Caco-2 (cell line): Measurements from ENCODE around the gene ARRDC5. TPM values are rescaled to one million over a fixed set of nuclear protein-coding genes. Genes with fewer than 3 reads are reported as not detected.

Experiments
- BruUV-seq: library from RNA; stranded (reverse); fragments of 400-500 nt; replicated peaks from 2 replicates; lab custom pipeline; 2021; lab: Mats Ljungman, UMichigan
- CTCF ChIA-PET: fragments of 300-600 bp; sonication (Branson Sonifier 250); formaldehyde crosslinking; loops from one replicate; lab custom pipeline; 2022; ENCODE audit warnings: antibody characterized with exemption; lab: Charles Lee
- POLR2A ChIA-PET: fragments of 300-600 bp; sonication (Branson Sonifier 250); formaldehyde crosslinking; loops from one replicate; lab custom pipeline; 2022; ENCODE audit warnings: antibody characterized with exemption; lab: Charles Lee
- DNase-seq, 2 experiments: peaks; one replicate each; pipeline versions ENCODE4 v3.0.0 to v3.0.0-alpha.2; 2020 to 2022
- H3K27me3 ChIP-seq: replicated peaks from 2 replicates; pipeline ENCODE4 v1.6.0; 2011; ENCODE audit warnings: low read length; ENCODE audit not compliant: control insufficient read depth, insufficient read depth
- H3K36me3 ChIP-seq: 2 replicates; pipeline ENCODE4 v1.5.1; 2011; ENCODE audit warnings: low read length; ENCODE audit not compliant: control insufficient read depth, insufficient read depth
- H3K4me1 ChIP-seq: fragments of 250-450 bp; sonication (Bioruptor Pico); 2 replicates; pipeline ENCODE4 v1.5.1; 2020; ENCODE audit warnings: mild to moderate bottlenecking
- H3K4me3 ChIP-seq: 2 replicates; pipeline ENCODE4 v1.5.1; 2011; ENCODE audit warnings: low read depth, mild to moderate bottlenecking, control low read depth, low read length
- H3K9me3 ChIP-seq: fragments of 250-450 bp; sonication (Bioruptor Pico); 2 replicates; pipeline ENCODE4 v1.5.1; 2020; ENCODE audit warnings: mild to moderate bottlenecking, moderate library complexity
- H3K27ac Mint-ChIP-seq: one replicate; pipeline ENCODE4 v1.8.0; 2022; ENCODE audit warnings: mixed read lengths; ENCODE audit not compliant: unreplicated experiment
- H3K27me3 Mint-ChIP-seq: one replicate; pipeline ENCODE4 v1.8.0; 2022; ENCODE audit warnings: mixed read lengths; ENCODE audit not compliant: insufficient read depth, unreplicated experiment
- H3K36me3 Mint-ChIP-seq: one replicate; pipeline ENCODE4 v1.8.0; 2022; ENCODE audit warnings: mild to moderate bottlenecking, mixed read lengths; ENCODE audit not compliant: insufficient read depth, unreplicated experiment
- H3K4me1 Mint-ChIP-seq: one replicate; pipeline ENCODE4 v1.8.0; 2022; ENCODE audit warnings: low read depth, mixed read lengths; ENCODE audit not compliant: unreplicated experiment
- H3K4me3 Mint-ChIP-seq: one replicate; pipeline ENCODE4 v1.8.0; 2022; ENCODE audit warnings: mild to moderate bottlenecking, moderate library complexity, mixed read lengths; ENCODE audit not compliant: unreplicated experiment
- H3K9me3 Mint-ChIP-seq: one replicate; pipeline ENCODE4 v1.8.0; 2022; ENCODE audit warnings: mixed read lengths; ENCODE audit not compliant: unreplicated experiment
- CTCF ChIP-seq, 2 experiments: fragments of 200-600 bp in 1 of 2; IDR thresholded peaks; 1 replicate in 1 of 2; 2 replicates in 1 of 2; pipeline versions ENCODE4 v1.5.1 to v1.8.0; 2011 to 2022; ENCODE audit warnings: antibody characterized with exemption in 1 of 2, control low read depth in 1 of 2, inconsistent platforms in 1 of 2, low read depth in 1 of 2, low read length in 1 of 2, mild to moderate bottlenecking in 1 of 2, moderate library complexity in 1 of 2; ENCODE audit not compliant: insufficient read depth in 1 of 2, severe bottlenecking in 1 of 2, unreplicated experiment in 1 of 2
- intact Hi-C: fragments of 100-400 bp; cut with micrococcal nuclease; formaldehyde crosslinking; loops from one replicate; pipeline ENCODE4 v1.10.0; 2022; ENCODE audit not compliant: unreplicated experiment
- total RNA-seq: library from RNA; stranded (reverse); gene quantifications from 2 replicates; pipeline ENCODE4 v1.2.3, GENCODE V29; 2022

The ARRDC5 gene
- total RNA-seq, 1 experiment from 2014 or later: not detected

GRCh38 chr19:4935444-4935843 lies 32.7 kb upstream of the ARRDC5 start:
- Mint-ChIP-seq H3K36me3 (peaks cover 79% of the 10 kb centered on the region), H3K4me1 (no peaks in the 10 kb centered on the region), H3K9me3 (no peaks in the 10 kb centered on the region), H3K27me3 (no peaks in the 10 kb centered on the region), H3K27ac (no peak overlapping the region), H3K4me3 (no peak overlapping the region)
- H3K4me1 ChIP-seq: no peaks in the 10 kb centered on the region
- BruUV-seq: no TSS peak
- no peak overlapping the region for H3K4me3 ChIP-seq
- no peaks in the 10 kb centered on the region for H3K36me3 ChIP-seq
- no peaks in the 10 kb centered on the region for H3K27me3 ChIP-seq
- DNase-seq: no peak
- no peaks in the 10 kb centered on the region for H3K9me3 ChIP-seq
- CTCF ChIA-PET: no interaction called here
- POLR2A ChIA-PET: no interaction called here
- no peak for TF ChIP-seq CTCF (IDR thresholded peaks at IDR 0.05; ENCODE audit: insufficient read depth in 1 of 2, low read depth in 1 of 2, low read length in 1 of 2, severe bottlenecking in 1 of 2, unreplicated experiment in 1 of 2)
- intact Hi-C loops: no loop called here

GRCh38 chr19:4933528-4933927 lies 30.8 kb upstream of the ARRDC5 start:
- Mint-ChIP-seq H3K27me3 (no peaks in the 10 kb centered on the region), H3K27ac (no peak overlapping the region), H3K9me3 (no peaks in the 10 kb centered on the region), H3K4me3 (no peak overlapping the region), H3K4me1 (no peaks in the 10 kb centered on the region), H3K36me3 (peaks cover 70% of the 10 kb centered on the region)
- DNase-seq: no peak
- Histone ChIP-seq H3K36me3 (no peaks in the 10 kb centered on the region), H3K4me3 (no peak overlapping the region), H3K27me3 (no peaks in the 10 kb centered on the region), H3K9me3 (no peaks in the 10 kb centered on the region), H3K4me1 (no peaks in the 10 kb centered on the region)
- intact Hi-C loops: no loop called here
- POLR2A ChIA-PET: no interaction called here
- no TSS peak for BruUV-seq
- CTCF ChIA-PET: interaction anchor here (0.6 kb wide), 1 partner anchor 247 kb away, joined by 5 read pairs; no protein-coding TSS in a partner anchor
- no peak for TF ChIP-seq CTCF (IDR thresholded peaks at IDR 0.05; ENCODE audit: insufficient read depth in 1 of 2, low read depth in 1 of 2, low read length in 1 of 2, severe bottlenecking in 1 of 2, unreplicated experiment in 1 of 2)

GRCh38 chr19:4932711-4933110 lies 30.0 kb upstream of the ARRDC5 start:
- BruUV-seq: no TSS peak
- H3K4me1 Mint-ChIP-seq: no peaks in the 10 kb centered on the region

More at GRCh38 chr19:4932711-4933110, 30.0 kb upstream of the ARRDC5 start:
- intact Hi-C loops: no loop called here
- H3K27me3 ChIP-seq: no peaks in the 10 kb centered on the region
- no peak for TF ChIP-seq CTCF (IDR thresholded peaks at IDR 0.05; ENCODE audit: insufficient read depth in 1 of 2, low read depth in 1 of 2, low read length in 1 of 2, severe bottlenecking in 1 of 2, unreplicated experiment in 1 of 2)
- H3K36me3 ChIP-seq: no peaks in the 10 kb centered on the region
- Mint-ChIP-seq H3K27me3 (no peaks in the 10 kb centered on the region), H3K36me3 (peaks cover 62% of the 10 kb centered on the region), H3K4me3 (no peak overlapping the region), H3K27ac (no peak overlapping the region), H3K9me3 (no peaks in the 10 kb centered on the region)
- H3K4me3 ChIP-seq: no peak overlapping the region
- ChIA-PET CTCF (interaction anchor here (0.6 kb wide), 2 partner anchors 15 to 248 kb away, joined by 3 to 5 read pairs; no protein-coding TSS in a partner anchor), POLR2A (no interaction called here)
- no peaks in the 10 kb centered on the region for H3K4me1 ChIP-seq
- DNase-seq: no peak
- no peaks in the 10 kb centered on the region for H3K9me3 ChIP-seq
